Measurements from ENCODE around the gene GIMD1. TPM values are rescaled to one million over a fixed set of nuclear protein-coding genes. Genes with fewer than 3 reads are reported as not detected.

The GIMD1 gene
- polyA plus RNA-seq, 4 donors, result 25.4 to 144 (median 114) TPM; not detected in 1

Other genes starting within 250 kb of the GIMD1 start
- gene TBCK, start 52.6 kb downstream of the GIMD1 start, polyA plus RNA-seq, result 10 to 100 TPM in 2 of 4 donors, 1 to 10 TPM in 2; 5.1 to 31.6 (median 9.3) TPM
- gene AIMP1, start 52.2 kb downstream of the GIMD1 start, polyA plus RNA-seq, result 10 to 100 TPM; 34.4 to 59.7 (median 37.4) TPM